HEK293 (cell line): Measurements from ENCODE around the gene SNN.

Experiments
- SALL2 ChIP-seq: fragments of 450-650 bp; formaldehyde crosslinking; IDR thresholded peaks from 2 replicates; pipeline ENCODE4 v1.5.0; 2017; ENCODE audit warnings: missing biosample characterization, mild to moderate bottlenecking, missing genetic modification characterization, borderline replicate concordance
- SETDB1 ChIP-seq: IDR thresholded peaks from one replicate; pipeline ENCODE4 v1.6.1; 2017; ENCODE audit warnings: mild to moderate bottlenecking, low read length, moderate library complexity, mixed read lengths; ENCODE audit not compliant: insufficient read length
- SP2 ChIP-seq: fragments of 450-650 bp; formaldehyde crosslinking; IDR thresholded peaks from 2 replicates; pipeline ENCODE4 v1.5.1; 2016; ENCODE audit warnings: missing biosample characterization, missing genetic modification characterization
- TCF7L2 ChIP-seq: IDR thresholded peaks from 2 replicates; pipeline ENCODE4 v1.6.1; 2011; ENCODE audit warnings: low read depth, mild to moderate bottlenecking, inconsistent platforms, low read length, moderate library complexity, borderline replicate concordance
- YY1 ChIP-seq: fragments of 450-650 bp; formaldehyde crosslinking; IDR thresholded peaks from 2 replicates; pipeline ENCODE4 v1.5.1; 2018; ENCODE audit warnings: missing biosample characterization, missing genetic modification characterization
- ZNF274 ChIP-seq, 2 experiments: fragments of 200-500 bp in 1 of 2; fragments of 450-650 bp in 1 of 2; sonication (Bioruptor generic) in 1 of 2; formaldehyde crosslinking in 1 of 2; IDR thresholded peaks; 2 replicates each; pipeline versions ENCODE4 v1.5.1 to v1.6.1; 2014 to 2016; ENCODE audit warnings: borderline replicate concordance in 1 of 2, inconsistent platforms in 1 of 2, low read length in 1 of 2, missing biosample characterization in 1 of 2, missing genetic modification characterization in 1 of 2
- ZNF311 ChIP-seq: fragments of 450-650 bp; formaldehyde crosslinking; IDR thresholded peaks from 2 replicates; pipeline ENCODE4 v1.5.1; 2017; ENCODE audit warnings: missing biosample characterization, missing genetic modification characterization, borderline replicate concordance
- TF ChIP-seq, protein P1 (sequence below): fragments of 450-650 bp; formaldehyde crosslinking; IDR thresholded peaks from 2 replicates; pipeline ENCODE4 v1.5.1; 2016; ENCODE audit warnings: missing biosample characterization, missing genetic modification characterization
- TF ChIP-seq, protein P2 (sequence below): fragments of 450-650 bp; formaldehyde crosslinking; IDR thresholded peaks from 2 replicates; pipeline ENCODE4 v1.5.1; 2016; ENCODE audit warnings: missing biosample characterization, missing genetic modification characterization
- TF ChIP-seq, protein P3 (sequence below): fragments of 450-650 bp; formaldehyde crosslinking; IDR thresholded peaks from 2 replicates; pipeline ENCODE4 v1.5.1; 2016; ENCODE audit warnings: missing biosample characterization, missing genetic modification characterization

DNA sequence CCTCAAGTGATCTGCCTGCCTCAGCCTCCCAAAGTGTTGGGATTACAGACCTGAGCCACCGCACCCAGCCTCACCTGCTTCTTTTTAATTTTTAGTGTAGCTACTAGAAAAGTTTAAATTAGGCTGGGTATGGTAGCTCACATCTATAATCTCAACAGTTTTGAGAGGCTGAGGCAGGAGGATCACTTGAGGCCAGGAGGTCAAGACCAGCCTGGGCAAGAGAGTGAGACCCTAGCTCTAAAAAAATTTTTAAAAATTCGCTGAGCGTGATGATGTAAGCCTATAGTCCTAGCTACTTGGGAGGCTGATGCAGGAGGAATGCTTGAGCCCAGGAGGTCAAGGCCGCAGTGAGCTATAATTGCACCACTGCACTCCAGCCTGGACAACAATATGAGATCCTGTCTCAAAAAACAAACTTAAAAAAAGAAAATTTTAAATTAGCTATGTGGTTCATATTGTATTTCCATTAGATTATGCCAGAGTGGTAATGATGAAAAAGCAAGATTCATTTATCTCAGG lies 39.5 kb downstream of the SNN start:
- TF ChIP-seq, protein P1, sequence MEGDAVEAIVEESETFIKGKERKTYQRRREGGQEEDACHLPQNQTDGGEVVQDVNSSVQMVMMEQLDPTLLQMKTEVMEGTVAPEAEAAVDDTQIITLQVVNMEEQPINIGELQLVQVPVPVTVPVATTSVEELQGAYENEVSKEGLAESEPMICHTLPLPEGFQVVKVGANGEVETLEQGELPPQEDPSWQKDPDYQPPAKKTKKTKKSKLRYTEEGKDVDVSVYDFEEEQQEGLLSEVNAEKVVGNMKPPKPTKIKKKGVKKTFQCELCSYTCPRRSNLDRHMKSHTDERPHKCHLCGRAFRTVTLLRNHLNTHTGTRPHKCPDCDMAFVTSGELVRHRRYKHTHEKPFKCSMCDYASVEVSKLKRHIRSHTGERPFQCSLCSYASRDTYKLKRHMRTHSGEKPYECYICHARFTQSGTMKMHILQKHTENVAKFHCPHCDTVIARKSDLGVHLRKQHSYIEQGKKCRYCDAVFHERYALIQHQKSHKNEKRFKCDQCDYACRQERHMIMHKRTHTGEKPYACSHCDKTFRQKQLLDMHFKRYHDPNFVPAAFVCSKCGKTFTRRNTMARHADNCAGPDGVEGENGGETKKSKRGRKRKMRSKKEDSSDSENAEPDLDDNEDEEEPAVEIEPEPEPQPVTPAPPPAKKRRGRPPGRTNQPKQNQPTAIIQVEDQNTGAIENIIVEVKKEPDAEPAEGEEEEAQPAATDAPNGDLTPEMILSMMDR (tag by site-specific recombination) = no peak
- TF ChIP-seq, protein P2, sequence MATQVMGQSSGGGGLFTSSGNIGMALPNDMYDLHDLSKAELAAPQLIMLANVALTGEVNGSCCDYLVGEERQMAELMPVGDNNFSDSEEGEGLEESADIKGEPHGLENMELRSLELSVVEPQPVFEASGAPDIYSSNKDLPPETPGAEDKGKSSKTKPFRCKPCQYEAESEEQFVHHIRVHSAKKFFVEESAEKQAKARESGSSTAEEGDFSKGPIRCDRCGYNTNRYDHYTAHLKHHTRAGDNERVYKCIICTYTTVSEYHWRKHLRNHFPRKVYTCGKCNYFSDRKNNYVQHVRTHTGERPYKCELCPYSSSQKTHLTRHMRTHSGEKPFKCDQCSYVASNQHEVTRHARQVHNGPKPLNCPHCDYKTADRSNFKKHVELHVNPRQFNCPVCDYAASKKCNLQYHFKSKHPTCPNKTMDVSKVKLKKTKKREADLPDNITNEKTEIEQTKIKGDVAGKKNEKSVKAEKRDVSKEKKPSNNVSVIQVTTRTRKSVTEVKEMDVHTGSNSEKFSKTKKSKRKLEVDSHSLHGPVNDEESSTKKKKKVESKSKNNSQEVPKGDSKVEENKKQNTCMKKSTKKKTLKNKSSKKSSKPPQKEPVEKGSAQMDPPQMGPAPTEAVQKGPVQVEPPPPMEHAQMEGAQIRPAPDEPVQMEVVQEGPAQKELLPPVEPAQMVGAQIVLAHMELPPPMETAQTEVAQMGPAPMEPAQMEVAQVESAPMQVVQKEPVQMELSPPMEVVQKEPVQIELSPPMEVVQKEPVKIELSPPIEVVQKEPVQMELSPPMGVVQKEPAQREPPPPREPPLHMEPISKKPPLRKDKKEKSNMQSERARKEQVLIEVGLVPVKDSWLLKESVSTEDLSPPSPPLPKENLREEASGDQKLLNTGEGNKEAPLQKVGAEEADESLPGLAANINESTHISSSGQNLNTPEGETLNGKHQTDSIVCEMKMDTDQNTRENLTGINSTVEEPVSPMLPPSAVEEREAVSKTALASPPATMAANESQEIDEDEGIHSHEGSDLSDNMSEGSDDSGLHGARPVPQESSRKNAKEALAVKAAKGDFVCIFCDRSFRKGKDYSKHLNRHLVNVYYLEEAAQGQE (tag by site-specific recombination) = no peak
- TF ChIP-seq, protein P3, sequence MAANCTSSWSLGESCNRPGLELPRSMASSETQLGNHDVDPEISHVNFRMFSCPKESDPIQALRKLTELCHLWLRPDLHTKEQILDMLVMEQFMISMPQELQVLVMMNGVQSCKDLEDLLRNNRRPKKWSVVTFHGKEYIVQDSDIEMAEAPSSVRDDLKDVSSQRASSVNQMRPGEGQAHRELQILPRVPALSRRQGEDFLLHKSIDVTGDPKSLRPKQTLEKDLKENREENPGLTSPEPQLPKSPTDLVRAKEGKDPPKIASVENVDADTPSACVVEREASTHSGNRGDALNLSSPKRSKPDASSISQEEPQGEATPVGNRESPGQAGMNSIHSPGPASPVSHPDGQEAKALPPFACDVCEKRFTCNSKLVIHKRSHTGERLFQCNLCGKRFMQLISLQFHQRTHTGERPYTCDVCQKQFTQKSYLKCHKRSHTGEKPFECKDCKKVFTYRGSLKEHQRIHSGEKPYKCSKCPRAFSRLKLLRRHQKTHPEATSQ (tag by site-specific recombination) = no peak
- no peak for TF ChIP-seq SP2 (tag by site-specific recombination)
- TF ChIP-seq SALL2 (tag by site-specific recombination) = no peak
- TF ChIP-seq ZNF274 (IDR thresholded peaks at IDR 0.05; ENCODE audit: low read length) = no peak
- TF ChIP-seq ZNF274 (tag by site-specific recombination; IDR thresholded peaks at IDR 0.05; ENCODE audit: borderline replicate concordance) = no peak
- no peak for TF ChIP-seq ZNF311 (tag by site-specific recombination)
- TF ChIP-seq SETDB1 = no peak
- TF ChIP-seq YY1 (tag by site-specific recombination) = no peak
- no peak for TF ChIP-seq TCF7L2
